ENCODE data around the gene GPATCH4. TPM values are rescaled to one million over a fixed set of nuclear protein-coding genes. Genes with fewer than 3 reads are reported as not detected.

Gene GPATCH4
- total RNA-seq, 4 donors from 2014 or later: 14.1 to 49.2 (median 24.5) TPM

GRCh38 chr1:156645666-156646065, 44.4 kb upstream of the GPATCH4 start:
- intact Hi-C loops (cut with DNase I): no loop called here
- Histone ChIP-seq H3K27me3 (peaks cover 22% of the 10 kb centered on the region), H3K4me3 (replicated peaks in 1 of 3) (no peak overlapping the region), H3K27ac (no peak overlapping the region), H3K4me1 (peaks cover 9 to 10% of the 10 kb centered on the region in 2 donors), H3K36me3 (no peaks in the 10 kb centered on the region), H3K9me3 (no peaks in the 10 kb centered on the region)
- 96 to 100% methylated on average over 1 of the region's 1 CpG for WGBS, 2 donors
- DNase-seq: no peak
- TF ChIP-seq CTCF (IDR thresholded peaks at IDR 0.05): no peak
- TF ChIP-seq POLR2A (IDR thresholded peaks at IDR 0.05): no peak

GRCh38 chr1:156645056-156645455, 43.8 kb upstream of the GPATCH4 start:
- Histone ChIP-seq H3K9me3 (no peaks in the 10 kb centered on the region), H3K36me3 (no peaks in the 10 kb centered on the region), H3K27me3 (peaks cover 23% of the 10 kb centered on the region), H3K4me1 (peaks cover 9 to 10% of the 10 kb centered on the region in 2 donors), H3K27ac (no peak overlapping the region), H3K4me3 (replicated peaks in 1 of 3) (no peak overlapping the region)
- no peak for DNase-seq
- intact Hi-C loops (cut with DNase I): no loop called here
- TF ChIP-seq CTCF (IDR thresholded peaks at IDR 0.05) (no peak), POLR2A (IDR thresholded peaks at IDR 0.05) (no peak)
- WGBS, 2 donors: 53 to 57% methylated on average over 3 of the region's 3 CpGs

- Histone ChIP-seq H3K27ac (no peak overlapping the region), H3K4me3 (replicated peaks in 1 of 3) (no peak overlapping the region), H3K4me1 (peaks cover 9 to 10% of the 10 kb centered on the region in 2 donors), H3K36me3 (no peaks in the 10 kb centered on the region), H3K9me3 (no peaks in the 10 kb centered on the region), H3K27me3 (peaks cover 23% of the 10 kb centered on the region)
- TF ChIP-seq CTCF (IDR thresholded peaks at IDR 0.05) (no peak), POLR2A (IDR thresholded peaks at IDR 0.05) (no peak)
- 27 to 32% methylated on average over 1 of the region's 1 CpG for WGBS, 2 donors
- intact Hi-C loops (cut with DNase I): no loop called here
- no peak for DNase-seq
These were observed 43.4 kb upstream of the GPATCH4 start for GRCh38 chr1:156644640-156645039.

GRCh38 chr1:156644146-156644545, 42.9 kb upstream of the GPATCH4 start:
- intact Hi-C loops (cut with DNase I): no loop called here

GRCh38 chr1:156643778-156644092, 42.5 kb upstream of the GPATCH4 start:
- Histone ChIP-seq H3K4me1 (peaks cover 9 to 10% of the 10 kb centered on the region in 2 donors), H3K9me3 (no peaks in the 10 kb centered on the region), H3K4me3 (replicated peaks in 1 of 3) (no peak overlapping the region), H3K27me3 (peaks cover 23% of the 10 kb centered on the region), H3K27ac (no peak overlapping the region), H3K36me3 (no peaks in the 10 kb centered on the region)
- intact Hi-C loops (cut with DNase I): no loop called here
- TF ChIP-seq POLR2A (IDR thresholded peaks at IDR 0.05) (no peak), CTCF (IDR thresholded peaks at IDR 0.05) (no peak)
- WGBS, 2 donors: 70 to 75% methylated on average over 7 of the region's 7 CpGs
- DNase-seq: no peak

More at GRCh38 chr1:156644146-156644545, 42.9 kb upstream of the GPATCH4 start:
- Histone ChIP-seq H3K27me3 (peaks cover 23% of the 10 kb centered on the region), H3K27ac (no peak overlapping the region), H3K4me1 (peaks cover 9 to 10% of the 10 kb centered on the region in 2 donors), H3K4me3 (replicated peaks in 1 of 3) (no peak overlapping the region), H3K36me3 (no peaks in the 10 kb centered on the region), H3K9me3 (no peaks in the 10 kb centered on the region)
- TF ChIP-seq CTCF (IDR thresholded peaks at IDR 0.05) (no peak), POLR2A (IDR thresholded peaks at IDR 0.05) (no peak)
- 83 to 93% methylated on average over 3 of the region's 3 CpGs for WGBS, 2 donors
- no peak for DNase-seq
